H1 (cell line): ENCODE results near the gene RPS6KL1. TPM values are rescaled to one million over a fixed set of nuclear protein-coding genes. Genes with fewer than 3 reads are reported as not detected.

ENCODE experiments used
- CTCF ChIA-PET: fragments of 300-600 bp; sonication (Branson Sonifier 250); formaldehyde crosslinking; loops from one replicate; lab custom pipeline; 2021; ENCODE audit not compliant: partially characterized antibody; lab: Charles Lee
- POLR2A ChIA-PET: fragments of 300-600 bp; sonication (Branson Sonifier 250); formaldehyde crosslinking; loops from one replicate; lab custom pipeline; 2021; ENCODE audit warnings: inconsistent platforms; ENCODE audit not compliant: partially characterized antibody; lab: Charles Lee
- DNase-seq, 2 experiments: peaks; one replicate each; pipeline versions ENCODE4 v3.0.0 to v3.0.0-alpha.2; 2010 to 2022; ENCODE audit warnings: low spot score in 2 of 2, low read depth in 1 of 2, mixed read lengths in 1 of 2
- FAIRE-seq: peaks from 2 replicates; lab custom pipeline; 2011; peaks lifted over from hg19 to GRCh38; lab: Jason Lieb, UNC
- H2AFZ ChIP-seq: 2 replicates; pipeline ENCODE4 v1.8.1; 2012; ENCODE audit warnings: low read length, inconsistent platforms
- H2AK5ac ChIP-seq: 2 replicates; pipeline ENCODE4 v1.6.1; 2013; ENCODE audit warnings: low read depth, low read length
- H2BK120ac ChIP-seq: replicated peaks from 2 replicates; pipeline ENCODE3; 2013; ENCODE audit warnings: low read depth, low read length, inconsistent platforms
- H2BK12ac ChIP-seq: 2 replicates; pipeline ENCODE4 v1.6.1; 2013; ENCODE audit warnings: low read depth, low read length
- H2BK15ac ChIP-seq: 2 replicates; pipeline ENCODE4 v1.6.1; 2013; ENCODE audit warnings: low read length
- H2BK20ac ChIP-seq: 2 replicates; pipeline ENCODE4 v1.6.1; 2013; ENCODE audit warnings: low read length
- H2BK5ac ChIP-seq: 2 replicates; pipeline ENCODE4 v1.6.1; 2013; ENCODE audit warnings: low read depth, low read length
- H3K14ac ChIP-seq: 2 replicates; pipeline ENCODE4 v1.6.1; 2013; ENCODE audit warnings: inconsistent platforms; ENCODE audit not compliant: insufficient read length
- H3K18ac ChIP-seq: 2 replicates; pipeline ENCODE4 v1.6.1; 2013; ENCODE audit warnings: low read length; ENCODE audit errors: extremely low read depth
- H3K23ac ChIP-seq: 2 replicates; pipeline ENCODE4 v1.6.1; 2013; ENCODE audit warnings: inconsistent platforms; ENCODE audit not compliant: insufficient read length
- H3K23me2 ChIP-seq: 2 replicates; pipeline ENCODE4 v1.6.1; 2013; ENCODE audit warnings: low read depth, low read length
- H3K27ac ChIP-seq: 2 replicates; pipeline ENCODE4 v1.6.1; 2011; ENCODE audit warnings: low read depth, low read length, inconsistent platforms
- H3K27me3 ChIP-seq, 4 experiments: replicated peaks in 1 of 4; 1 replicate in 1 of 4; 2 replicates in 3 of 4; pipeline versions ENCODE4 v1.6.1 to v1.8.1; 2011 to 2013; ENCODE audit warnings: low read length in 3 of 4, mild to moderate bottlenecking in 3 of 4, inconsistent platforms in 2 of 4, mixed read lengths in 2 of 4, moderate library complexity in 1 of 4; ENCODE audit not compliant: control insufficient read depth in 3 of 4, insufficient read depth in 3 of 4; ENCODE audit errors: extremely low read depth in 1 of 4
- H3K36me3 ChIP-seq, 4 experiments: 2 replicates each; pipeline versions ENCODE4 v1.6.1 to v1.8.1; 2011 to 2013; ENCODE audit warnings: mild to moderate bottlenecking in 4 of 4, low read length in 3 of 4, moderate library complexity in 2 of 4, control low read depth in 1 of 4, inconsistent platforms in 1 of 4; ENCODE audit not compliant: insufficient read depth in 4 of 4, control insufficient read depth in 2 of 4
- H3K4ac ChIP-seq: replicated peaks from 2 replicates; pipeline ENCODE3; 2013; ENCODE audit warnings: low read length, low read depth, mixed read lengths, inconsistent platforms; ENCODE audit not compliant: insufficient read length
- H3K4me1 ChIP-seq, 4 experiments: replicated peaks in 1 of 4; 1 replicate in 1 of 4; 2 replicates in 3 of 4; pipeline versions ENCODE4 v1.6.1 to v1.8.1; 2011 to 2013; ENCODE audit warnings: low read length in 3 of 4, inconsistent platforms in 2 of 4, mixed read lengths in 1 of 4; ENCODE audit not compliant: insufficient read depth in 4 of 4, control insufficient read depth in 3 of 4
- H3K4me2 ChIP-seq, 2 experiments: 2 replicates each; pipeline versions ENCODE4 v1.6.1 to v1.8.1; 2011 to 2013; ENCODE audit warnings: low read depth in 2 of 2, low read length in 2 of 2, control low read depth in 1 of 2, inconsistent platforms in 1 of 2, mild to moderate bottlenecking in 1 of 2; ENCODE audit not compliant: insufficient read depth in 1 of 2
- H3K4me3 ChIP-seq, 4 experiments: fragments of 200-600, 300-600 bp in 1 of 4; sonication (generic), shearing (Covaris generic), sonication (Bioruptor Twin) in 1 of 4; 2 replicates each; pipeline versions ENCODE4 v1.5.1 to v1.8.1; 2011 to 2016; ENCODE audit warnings: low read length in 4 of 4, low read depth in 3 of 4, control low read depth in 2 of 4, inconsistent platforms in 2 of 4, mild to moderate bottlenecking in 2 of 4, mixed read lengths in 1 of 4, moderate library complexity in 1 of 4; ENCODE audit not compliant: insufficient read depth in 2 of 4; ENCODE audit errors: extremely low read depth in 1 of 4
- H3K56ac ChIP-seq: replicated peaks from 2 replicates; pipeline ENCODE3; 2013; ENCODE audit warnings: low read depth, mild to moderate bottlenecking, mixed read lengths, low read length, inconsistent platforms; ENCODE audit not compliant: insufficient read length
- H3K79me1 ChIP-seq: 2 replicates; pipeline ENCODE4 v1.6.1; 2013; ENCODE audit warnings: low read depth, low read length, control low read depth
- H3K79me2 ChIP-seq, 2 experiments: 2 replicates each; pipeline versions ENCODE4 v1.6.1 to v1.8.1; 2012 to 2013; ENCODE audit warnings: low read length in 2 of 2, mild to moderate bottlenecking in 2 of 2, inconsistent platforms in 1 of 2; ENCODE audit not compliant: insufficient read depth in 2 of 2, control insufficient read depth in 1 of 2
- H3K9ac ChIP-seq, 4 experiments: replicated peaks in 1 of 4; 1 replicate in 1 of 4; 2 replicates in 3 of 4; pipeline versions ENCODE4 v1.6.1 to v1.8.1; 2011 to 2013; ENCODE audit warnings: low read depth in 3 of 4, low read length in 3 of 4, control low read depth in 2 of 4, mild to moderate bottlenecking in 2 of 4, moderate library complexity in 2 of 4, inconsistent platforms in 1 of 4; ENCODE audit errors: extremely low read depth in 1 of 4
- H3K9me3 ChIP-seq, 2 experiments: 2 replicates each; pipeline versions ENCODE4 v1.6.1 to v1.8.1; 2012 to 2013; ENCODE audit warnings: mild to moderate bottlenecking in 2 of 2, moderate library complexity in 2 of 2, control low read depth in 1 of 2, inconsistent platforms in 1 of 2, low read depth in 1 of 2, low read length in 1 of 2, mixed read lengths in 1 of 2; ENCODE audit not compliant: insufficient read depth in 2 of 2
- H4K20me1 ChIP-seq, 2 experiments: replicated peaks in 1 of 2; 2 replicates each; pipeline versions ENCODE3 to v1.8.1; 2011 to 2013; ENCODE audit warnings: inconsistent platforms in 2 of 2, low read length in 2 of 2, mild to moderate bottlenecking in 1 of 2; ENCODE audit not compliant: insufficient read depth in 2 of 2, control insufficient read depth in 1 of 2
- H4K5ac ChIP-seq: 2 replicates; pipeline ENCODE4 v1.6.1; 2013; ENCODE audit warnings: low read length, low read depth, mixed read lengths, inconsistent platforms; ENCODE audit not compliant: insufficient read length
- H4K8ac ChIP-seq: 2 replicates; pipeline ENCODE4 v1.8.0; 2013; ENCODE audit warnings: mild to moderate bottlenecking, moderate library complexity, low read length, inconsistent platforms; ENCODE audit not compliant: insufficient read depth; ENCODE audit errors: extremely low read depth
- H4K91ac ChIP-seq: replicated peaks from 2 replicates; pipeline ENCODE3; 2013; ENCODE audit warnings: low read length, mixed read lengths, inconsistent platforms; ENCODE audit not compliant: insufficient read length
- CTBP2 ChIP-seq: IDR thresholded peaks from 2 replicates; pipeline ENCODE4 v1.7.0; 2011; ENCODE audit warnings: borderline replicate concordance, mild to moderate bottlenecking, moderate library complexity, mixed read lengths, low read length; ENCODE audit not compliant: insufficient read depth, insufficient read length
- GTF2F1 ChIP-seq: IDR thresholded peaks from 2 replicates; pipeline ENCODE4 v1.6.1; 2012; ENCODE audit warnings: low read depth, low read length, improper control_type of control experiment, borderline replicate concordance
- POLR2AphosphoS5 ChIP-seq: IDR thresholded peaks from 2 replicates; pipeline ENCODE4 v1.6.1; 2011; ENCODE audit warnings: low read depth, low read length
- WGBS, 2 experiments: shearing (Covaris generic) in 1 of 2; methylation state at CpG; one replicate each; pipeline versions ENCODE4 v1.1.6 to v1.1.7; 2013 to 2015; ENCODE audit warnings: low lambda C conversion rate in 2 of 2, mixed read lengths in 2 of 2, inconsistent platforms in 1 of 2, low coverage in 1 of 2, missing lambda C conversion rate in 1 of 2; ENCODE audit not compliant: insufficient replicate concordance in 2 of 2, insufficient coverage in 1 of 2, insufficient read length in 1 of 2; ENCODE audit errors: extremely low coverage in 1 of 2, missing lambda C conversion rate in 1 of 2; 5-methylcytosine and 5-hydroxymethylcytosine counted together
- polyA plus RNA-seq, 7 experiments: library from polyadenylated mRNA; depleted of rRNA in 3 of 7; stranded (reverse) in 5 of 7; unstranded in 2 of 7; fragments of >200 nt in 5 of 7; fragments of 200-250 nt in 2 of 7; gene quantifications; 1 replicate in 5 of 7; 2 replicates in 1 of 7; 4 replicates in 1 of 7; pipeline versions ENCODE4 v1.2.1 to v1.2.3, GENCODE V29; 2011 to 2013; ENCODE audit warnings: missing spikeins in 2 of 7, mixed read lengths in 2 of 7
- total RNA-seq: library from RNA; stranded (reverse); fragmentation: NEBNext Ultra II Directional; extraction: Animal tissue kit (Norgen Biotek cat#: 25700); gene quantifications from 2 replicates; pipeline ENCODE4 v1.2.1, GENCODE V29; 2021

Gene RPS6KL1
- total and polyA plus RNA-seq, 2 of the 8 experiments (the other 6 are each of a cell fraction or from before 2014, with no cell fraction given) = 9.8 to 13.8 TPM

DNA sequence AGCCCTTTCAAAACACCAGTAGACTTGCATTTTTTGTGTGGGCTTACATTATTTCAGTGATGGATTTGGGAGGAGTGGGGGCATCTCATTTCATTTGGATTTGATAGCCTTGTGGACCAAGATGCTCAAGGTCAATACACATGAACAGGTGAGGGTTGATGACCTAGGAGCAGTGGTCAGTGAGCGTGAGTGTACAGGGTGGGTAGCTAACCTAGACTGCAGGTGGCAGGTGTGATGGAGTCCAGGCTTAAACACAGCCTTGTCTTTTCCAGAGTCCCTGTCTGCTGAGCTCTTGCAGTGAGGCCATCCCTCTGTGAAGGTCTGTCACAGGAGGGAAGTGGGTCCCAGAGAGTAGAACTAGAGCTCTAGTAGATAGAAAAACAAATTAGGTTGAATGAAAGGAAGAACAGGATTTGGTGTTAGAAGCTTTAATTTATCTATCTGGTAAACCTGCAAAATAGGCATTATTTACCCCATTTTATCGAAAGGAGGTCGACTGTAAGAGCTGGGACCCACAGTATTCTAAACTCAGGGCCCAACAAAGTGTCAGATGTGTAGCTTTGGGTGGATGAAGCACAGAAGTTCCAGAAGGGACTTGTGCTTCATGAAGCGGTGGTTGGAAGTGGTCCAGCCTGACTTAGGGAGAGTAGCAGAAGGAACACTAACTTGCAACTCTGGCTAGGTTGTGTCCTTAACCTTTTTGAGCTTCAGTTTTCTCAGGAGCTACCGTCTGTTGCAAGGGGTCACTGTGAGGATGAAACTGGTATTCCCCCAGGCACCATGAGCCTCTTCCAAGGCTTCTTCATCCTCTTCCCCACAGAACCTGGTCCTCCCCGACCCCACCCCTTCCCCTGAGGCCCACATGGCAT is 18.2 kb downstream of the RPS6KL1 start:
- WGBS, 2 experiments = 92% methylated on average over 5 of the region's 6 CpGs; no CpG with 5 or more reads in 1 of the 2 experiments
- CTCF ChIA-PET = interaction anchor here (0.5 to 24.8 kb wide), 36 partner anchors 11 to 1551 kb away, joined by 3 to 509 read pairs (median 5); partner anchors contain the start of genes ACYP1, PGF, PROX2 and RPS6KL1
- H3K9me3 ChIP-seq = no peaks in the 10 kb centered on the region

More for the DNA sequence above, 18.2 kb downstream of the RPS6KL1 start:
- no peak overlapping the region for H3K4me3 ChIP-seq
- H3K56ac ChIP-seq = no peak overlapping the region
- no peak for TF ChIP-seq GTF2F1
- TF ChIP-seq CTBP2 = no peak
- peak; percentile 29 for TF ChIP-seq POLR2AphosphoS5
- H2BK15ac ChIP-seq = no peak overlapping the region
- H4K91ac ChIP-seq = no peak overlapping the region
- no peak overlapping the region for H3K18ac ChIP-seq
- no peaks in the 10 kb centered on the region; a peak in 1 of 7 replicates for H3K4me1 ChIP-seq
- no peaks in the 10 kb centered on the region for H3K27me3 ChIP-seq
- DNase-seq = no peak
- H4K5ac ChIP-seq = no peak overlapping the region
- H2BK5ac ChIP-seq = no peak overlapping the region
- peaks cover 22 to 46% (median 36%) of the 10 kb centered on the region in 4 experiments for H3K36me3 ChIP-seq
- H2BK120ac ChIP-seq = no peak overlapping the region
- no peaks in the 10 kb centered on the region for H3K23me2 ChIP-seq
- H2AK5ac ChIP-seq = no peak overlapping the region
- H3K9ac ChIP-seq = no peak overlapping the region
- H3K79me2 ChIP-seq = no peaks in the 10 kb centered on the region
- H4K8ac ChIP-seq = no peak overlapping the region
- no peak overlapping the region for H3K23ac ChIP-seq
- H3K14ac ChIP-seq = no peak overlapping the region
- POLR2A ChIA-PET = interaction anchor here (0.8 to 6.8 kb wide), 17 partner anchors 10 to 393 kb away, joined by 3 to 80 read pairs (median 6); partner anchors contain the start of genes ACYP1, DLST, EIF2B2 and PROX2
- no peak overlapping the region for H2AFZ ChIP-seq
- no peak overlapping the region for H2BK20ac ChIP-seq
- no peak overlapping the region for H3K4ac ChIP-seq
- no peaks in the 10 kb centered on the region for H3K79me1 ChIP-seq
- no peak overlapping the region for H3K4me2 ChIP-seq
- no peak overlapping the region for H3K27ac ChIP-seq
- no peak overlapping the region for H2BK12ac ChIP-seq
- peaks cover 4 to 10% of the 10 kb centered on the region in 2 experiments for H4K20me1 ChIP-seq
- no peak for FAIRE-seq
